ENCODE measurements around the gene SPINK2.

SPINK2 gene

DNA sequence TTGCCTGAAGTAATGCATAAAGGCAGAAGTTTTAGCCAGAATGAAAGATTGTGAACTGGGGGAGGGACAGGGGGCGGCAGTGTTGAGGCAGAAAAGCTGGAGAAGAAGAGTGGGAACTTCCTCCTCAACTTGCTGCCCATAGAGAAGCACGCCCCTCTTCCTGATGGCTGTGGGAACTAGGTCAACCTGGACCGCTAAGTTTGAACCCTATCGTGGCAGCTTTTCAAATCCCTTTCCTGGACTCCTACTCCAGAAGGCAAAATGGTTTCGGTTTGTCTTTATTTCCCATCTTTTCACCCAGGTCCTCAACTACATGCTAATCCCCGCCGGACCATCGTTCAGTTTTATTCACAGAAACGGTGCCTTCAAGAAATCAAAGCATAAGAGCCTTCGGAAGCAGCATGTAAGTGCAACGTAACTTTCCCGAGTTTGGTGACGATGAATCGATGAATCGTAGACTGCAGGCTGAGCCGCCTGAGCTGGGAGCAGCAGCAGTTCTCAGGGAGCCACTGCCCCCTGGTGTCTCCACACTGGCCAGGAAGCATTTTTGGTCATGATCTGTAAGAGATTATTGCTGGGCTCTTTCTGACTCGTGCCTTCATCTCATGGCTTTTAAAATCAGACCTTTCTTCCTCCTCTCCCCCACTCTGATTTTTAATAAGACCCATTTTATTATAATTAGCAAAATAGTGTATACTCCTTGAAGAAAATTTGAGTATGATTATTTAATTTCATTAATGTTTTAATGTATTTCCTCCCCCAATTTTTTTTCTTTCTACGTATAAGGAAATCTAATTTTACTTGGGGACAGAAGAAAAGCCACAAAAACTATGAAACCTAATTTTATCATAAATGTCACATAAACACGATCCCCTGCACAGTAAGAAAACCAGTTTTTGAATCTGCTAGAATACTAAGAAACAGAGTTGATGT, 21.4 kb downstream of the SPINK2 start:
- peak; percentile 72 for DNase-seq (ENCODE audit: low read depth)

DNA sequence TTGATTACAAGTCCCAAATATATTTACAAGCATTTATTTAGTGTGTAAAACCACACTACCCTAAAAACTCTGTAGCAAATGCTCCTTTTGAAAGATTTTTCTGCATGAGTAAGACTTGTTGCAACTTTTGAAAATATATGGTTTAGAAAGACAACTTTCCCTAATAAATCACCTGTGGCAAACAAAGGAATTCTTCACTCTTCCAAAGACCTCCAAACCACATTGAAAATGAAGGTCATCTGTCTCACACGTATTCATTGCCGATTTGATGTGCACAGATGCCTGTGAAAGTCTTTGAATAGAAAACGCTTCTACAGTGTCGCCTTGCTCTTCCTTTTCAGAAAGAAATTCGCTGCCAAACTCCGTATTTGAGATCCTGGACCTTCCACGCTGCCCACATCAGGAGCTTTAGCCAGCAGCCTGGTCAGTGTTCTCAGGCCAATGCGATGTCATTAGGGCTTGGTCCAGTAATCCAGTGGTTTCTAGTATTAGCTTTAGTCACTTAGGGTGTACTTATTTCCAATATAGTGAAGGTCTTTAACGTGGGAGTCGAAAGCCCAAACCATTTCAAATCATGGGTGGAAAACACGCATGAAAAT, 22.2 kb downstream of the SPINK2 start:
- no peak for DNase-seq (ENCODE audit: low read depth)

DNA sequence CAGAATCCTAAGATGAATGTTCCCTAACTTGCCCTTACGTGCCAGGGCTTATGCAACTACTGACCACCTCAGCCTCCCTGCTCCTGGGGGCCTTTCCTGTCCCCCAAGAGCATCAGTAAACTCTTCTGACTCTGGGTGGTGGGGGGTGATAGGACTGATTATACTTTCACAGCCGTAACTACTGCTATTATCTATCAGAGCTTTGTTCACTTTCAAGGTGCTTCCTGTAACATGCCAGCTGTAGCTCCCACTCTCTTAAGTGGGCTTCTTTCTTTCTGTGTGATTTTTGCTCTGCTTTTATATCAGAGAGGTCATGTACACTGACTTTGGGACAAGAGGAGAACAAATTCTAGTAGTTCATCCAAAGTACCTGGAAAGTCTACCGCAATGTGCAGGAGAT, 25.3 kb downstream of the SPINK2 start:
- no peak for DNase-seq (ENCODE audit: low read depth)

DNA sequence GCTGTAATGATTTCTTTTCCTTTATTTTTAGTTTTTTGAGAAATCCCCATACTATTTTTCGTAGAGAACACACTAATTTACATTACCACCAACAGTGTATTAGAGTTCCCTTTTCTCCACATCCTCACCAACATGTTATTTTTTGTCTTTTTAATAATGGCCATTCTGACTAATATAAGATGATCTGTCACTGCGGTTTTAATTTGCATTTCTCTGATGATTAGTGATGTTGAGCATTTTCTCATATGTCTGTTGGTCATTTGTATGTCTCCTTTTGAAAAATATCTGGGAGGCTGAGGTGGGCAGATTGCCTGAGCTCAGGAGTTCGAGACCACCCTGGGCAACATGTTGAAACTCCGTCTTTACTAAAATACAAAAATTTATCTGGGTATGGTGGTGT, 30.2 kb downstream of the SPINK2 start:
- DNase-seq (ENCODE audit: low read depth), result no peak

DNA sequence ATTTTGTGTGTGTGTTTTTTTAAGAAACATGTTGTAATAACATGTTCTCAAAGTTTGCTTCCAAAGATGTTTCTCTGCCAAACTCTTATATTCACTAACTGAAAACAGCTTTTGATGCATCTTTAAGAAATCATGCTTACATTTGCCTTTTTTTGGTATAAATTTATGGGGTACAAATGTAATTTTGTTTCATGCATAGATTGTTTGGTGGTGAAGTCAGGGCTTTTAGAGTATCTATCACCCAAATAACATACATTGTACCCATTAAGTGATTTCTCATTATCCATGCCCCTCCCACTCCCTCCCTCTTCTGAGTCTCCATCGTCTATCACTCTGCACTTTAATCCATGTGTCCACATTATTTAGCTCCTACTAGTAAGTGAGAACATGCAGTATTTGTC, 30.8 kb downstream of the SPINK2 start:
- DNase-seq (ENCODE audit: low read depth), result no peak

DNA sequence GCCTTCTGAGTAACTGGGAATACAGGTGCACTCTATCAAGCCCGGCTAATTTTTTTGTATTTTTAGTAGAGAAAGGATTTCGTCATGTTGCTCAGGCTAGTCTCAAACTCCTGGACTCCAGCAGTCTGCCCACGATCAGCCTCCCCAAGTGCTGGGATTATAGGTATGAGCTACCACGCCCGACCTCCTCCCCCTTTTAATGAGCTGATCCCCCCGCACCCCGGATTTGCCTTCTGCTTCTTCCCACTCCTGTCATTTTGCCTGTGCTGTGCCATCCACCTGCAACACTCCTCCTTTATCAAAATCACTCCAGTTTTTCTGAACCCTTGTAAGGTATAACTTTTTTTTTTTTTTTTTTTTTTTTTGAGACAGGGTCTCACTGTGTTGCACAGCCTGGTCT, 33.4 kb downstream of the SPINK2 start:
- no peak for DNase-seq (ENCODE audit: low read depth)

DNA sequence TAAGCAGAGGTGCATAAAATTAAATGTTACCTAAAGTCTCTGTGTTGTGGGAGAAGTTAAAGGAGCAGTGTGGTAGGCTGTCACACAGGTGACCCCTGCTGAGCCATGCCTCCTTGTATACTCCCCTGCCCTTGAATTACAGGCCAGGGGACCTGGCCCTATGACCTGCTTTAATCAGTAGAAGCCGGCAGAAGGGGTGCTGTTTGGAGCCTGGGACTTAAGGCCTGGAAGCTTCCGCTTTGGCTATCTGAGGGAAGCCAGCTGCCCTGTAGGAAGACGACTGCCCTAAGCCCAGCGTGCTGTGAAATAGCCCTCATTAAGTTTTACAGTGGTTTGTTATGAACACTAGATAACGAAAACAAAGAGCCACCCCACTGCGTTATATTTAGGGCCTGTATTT, 34.1 kb downstream of the SPINK2 start:
- no peak for DNase-seq (ENCODE audit: low read depth)

DNA sequence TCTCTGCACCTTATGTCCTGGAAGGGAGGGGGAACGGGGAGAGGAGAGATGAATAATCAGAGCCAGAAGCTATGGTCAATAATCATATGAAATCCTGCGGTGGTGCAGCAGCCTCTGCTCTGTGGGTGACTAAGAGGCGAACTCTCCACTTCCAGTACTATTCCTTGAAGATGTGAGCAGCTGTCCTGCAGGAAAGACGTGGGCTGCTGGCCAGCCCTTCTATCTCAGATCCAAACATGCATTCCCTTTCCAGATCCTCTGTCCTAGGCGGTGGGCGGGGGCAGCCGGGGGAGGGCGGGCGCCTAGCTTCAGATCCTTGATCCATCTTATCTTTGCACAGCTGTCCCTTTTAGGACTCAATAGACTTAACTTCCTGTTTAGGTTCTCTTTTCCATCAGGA, 34.5 kb downstream of the SPINK2 start:
- DNase-seq (ENCODE audit: low read depth), result no peak

DNA sequence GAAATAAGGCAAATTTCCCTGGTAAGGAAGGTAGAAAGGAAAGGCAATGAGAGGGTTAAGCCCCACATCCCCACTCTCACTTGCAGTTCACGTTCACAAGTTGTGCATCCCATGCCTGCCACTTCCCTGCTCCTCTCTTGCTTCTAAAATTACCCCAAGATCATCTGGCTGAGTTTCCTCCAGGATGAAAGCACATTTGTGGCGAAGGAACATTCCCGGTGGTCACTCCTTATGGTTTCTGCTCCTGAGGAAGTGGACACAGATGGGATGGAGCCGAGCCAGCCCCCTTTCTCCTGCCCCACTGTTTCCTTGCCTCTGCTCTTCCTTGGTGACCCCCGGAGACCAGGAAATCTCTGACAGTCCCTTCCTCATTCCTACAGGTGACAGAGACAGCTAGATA, 37.5 kb downstream of the SPINK2 start:
- no peak for DNase-seq (ENCODE audit: low read depth)

DNA sequence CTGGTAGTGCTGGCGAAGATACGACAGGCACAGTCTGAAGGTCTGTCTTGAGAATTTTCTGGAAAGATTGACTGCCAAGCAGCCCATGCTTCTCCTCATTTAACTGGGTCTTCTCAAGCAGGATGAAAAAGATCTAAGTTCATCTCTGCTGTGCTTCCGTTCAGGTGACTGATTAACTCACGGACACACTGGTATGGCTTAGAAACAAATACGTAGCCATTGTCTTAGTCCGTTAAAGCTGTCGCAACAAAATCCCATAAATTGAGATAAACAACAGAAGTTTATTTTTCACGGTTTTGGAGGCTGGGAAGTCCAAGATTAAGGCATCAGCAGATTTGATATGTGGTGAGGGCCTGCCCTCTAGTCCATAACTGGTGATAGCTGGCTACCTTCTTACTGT, 39.5 kb downstream of the SPINK2 start:
- DNase-seq (ENCODE audit: low read depth), result no peak

DNA sequence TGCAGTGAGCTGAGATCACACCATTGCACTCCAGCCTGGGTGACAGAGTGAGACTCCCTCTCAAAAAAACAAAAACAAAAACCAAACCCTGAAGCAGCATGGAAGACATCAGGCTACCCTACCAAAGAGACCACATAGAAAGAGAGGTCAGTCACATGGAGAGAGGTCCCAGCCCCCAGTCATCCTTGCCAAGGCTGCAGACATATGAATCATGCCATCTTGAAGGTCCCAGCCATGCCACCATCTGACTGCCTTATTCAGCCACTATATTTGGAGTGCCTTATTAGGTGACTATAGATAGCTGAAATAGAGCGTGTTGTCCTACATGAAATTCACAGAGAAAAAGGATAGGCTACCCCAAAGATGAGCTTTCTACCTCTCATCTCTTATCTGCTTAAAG, 48.2 kb downstream of the SPINK2 start:
- DNase-seq (ENCODE audit: low read depth), result no peak

DNA sequence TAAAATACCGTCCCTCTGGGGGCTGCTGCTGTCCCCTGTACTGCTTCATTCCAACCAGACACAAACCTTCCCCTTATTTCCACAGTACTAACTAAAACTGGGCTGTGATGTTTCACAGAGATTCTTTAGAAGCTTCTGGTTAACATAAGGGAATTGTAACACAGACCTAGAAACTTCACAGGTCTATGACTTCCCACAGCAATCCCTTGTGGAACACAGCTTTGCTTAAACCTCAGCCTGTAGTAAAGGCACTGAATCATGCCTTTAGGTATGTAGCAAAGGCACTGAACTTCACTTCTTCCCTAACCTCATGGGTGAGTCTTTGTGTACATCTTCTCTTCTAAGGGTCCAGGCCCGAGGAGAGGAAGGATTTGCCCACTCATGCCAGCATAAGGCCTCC, 49.4 kb downstream of the SPINK2 start:
- DNase-seq (ENCODE audit: low read depth), result no peak

DNA sequence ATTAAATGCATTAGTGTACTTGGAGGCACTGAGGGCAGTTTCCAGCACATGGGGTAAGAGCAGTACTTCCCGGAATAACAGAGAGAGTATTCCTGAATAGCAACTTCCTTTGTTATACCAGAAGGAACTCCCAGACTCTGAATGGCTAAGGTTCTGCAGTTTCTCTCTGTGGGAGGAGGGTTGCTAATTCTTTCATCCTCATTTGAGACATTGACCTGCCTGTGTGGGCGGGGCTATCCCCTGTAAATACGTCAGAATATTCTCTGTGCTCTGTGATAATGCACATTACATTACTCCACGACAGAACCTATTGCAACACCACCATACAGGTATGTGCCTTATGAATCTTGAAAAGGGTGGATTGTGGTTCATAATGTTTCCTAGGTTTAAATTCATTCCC, 52.7 kb downstream of the SPINK2 start:
- DNase-seq (ENCODE audit: low read depth), result no peak

DNA sequence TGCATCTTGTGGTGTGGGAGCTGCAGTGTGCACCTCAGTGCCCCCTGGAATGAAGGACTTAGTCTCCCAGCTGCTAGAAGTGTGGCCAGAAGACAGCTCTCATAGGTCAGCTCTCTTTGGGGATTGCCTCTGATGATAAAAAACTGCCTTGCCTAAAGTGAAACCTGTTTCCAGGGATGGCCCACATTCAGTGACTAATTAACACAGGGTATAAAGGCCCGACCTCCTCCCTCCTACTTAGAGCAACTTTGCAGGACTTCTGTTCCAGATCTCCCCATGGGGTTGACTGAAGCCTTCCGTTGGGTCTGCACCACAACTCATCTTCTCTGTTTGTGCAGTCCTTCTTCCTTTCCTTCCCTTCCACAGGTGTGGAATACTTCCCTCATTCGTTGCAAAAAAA, 53.2 kb downstream of the SPINK2 start:
- DNase-seq (ENCODE audit: low read depth), result no peak

DNA sequence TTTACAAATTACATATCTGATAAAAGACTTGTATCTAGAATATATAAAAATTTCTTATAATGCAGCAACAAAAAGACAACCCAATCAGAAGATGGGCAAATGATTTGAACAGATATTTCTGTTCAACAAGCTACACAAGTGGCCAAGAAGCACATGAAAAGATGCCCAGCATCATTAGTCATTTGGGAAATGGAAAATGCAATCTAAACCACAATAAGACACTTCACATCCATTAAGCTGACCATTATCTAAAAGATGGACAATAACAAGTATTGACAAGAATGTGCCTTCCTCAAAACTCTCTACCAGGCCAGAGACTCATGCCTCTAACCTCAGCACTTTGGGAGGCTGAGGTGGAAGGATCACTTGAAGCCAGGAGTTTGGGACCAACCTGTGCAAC, 53.9 kb downstream of the SPINK2 start:
- DNase-seq (ENCODE audit: low read depth), result no peak

DNA sequence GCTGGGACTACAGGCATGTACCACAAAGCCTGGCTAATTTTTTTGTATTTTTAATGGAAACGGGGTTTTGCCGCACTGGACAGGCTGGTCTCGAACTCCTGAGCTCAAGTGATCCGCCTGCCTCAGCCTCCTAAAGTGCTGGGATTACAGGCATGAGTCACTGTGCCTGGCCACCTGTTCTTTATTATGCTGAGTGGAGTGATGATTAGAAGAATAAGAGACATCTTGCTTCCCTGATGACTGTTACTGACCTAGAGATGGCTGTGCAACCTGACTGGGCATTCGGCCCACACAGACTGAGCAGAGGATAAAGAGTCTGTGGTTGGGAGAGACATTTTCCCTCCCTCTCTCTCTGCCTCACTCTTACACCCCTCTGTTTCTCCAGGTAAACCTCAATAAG, 56.7 kb downstream of the SPINK2 start:
- DNase-seq (ENCODE audit: low read depth), result no peak

DNA sequence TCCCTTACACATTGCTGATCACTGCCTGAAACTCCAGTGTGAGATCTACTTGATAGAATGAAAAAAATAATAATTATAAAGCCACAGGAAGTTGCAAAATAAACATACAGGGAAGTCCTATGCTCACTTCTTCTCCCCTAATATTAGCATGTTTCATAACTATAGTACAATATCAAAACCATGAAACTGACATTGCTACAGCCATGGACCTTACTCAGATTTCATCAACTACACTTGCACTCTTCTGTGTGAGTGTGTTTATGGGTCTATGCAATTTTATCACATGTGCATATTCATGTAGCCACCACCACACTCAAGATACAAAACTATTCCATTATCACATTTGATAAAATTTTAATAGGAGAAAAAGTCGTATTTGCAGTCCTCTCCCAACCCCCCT, 57.3 kb downstream of the SPINK2 start:
- no peak for DNase-seq (ENCODE audit: low read depth)

DNA sequence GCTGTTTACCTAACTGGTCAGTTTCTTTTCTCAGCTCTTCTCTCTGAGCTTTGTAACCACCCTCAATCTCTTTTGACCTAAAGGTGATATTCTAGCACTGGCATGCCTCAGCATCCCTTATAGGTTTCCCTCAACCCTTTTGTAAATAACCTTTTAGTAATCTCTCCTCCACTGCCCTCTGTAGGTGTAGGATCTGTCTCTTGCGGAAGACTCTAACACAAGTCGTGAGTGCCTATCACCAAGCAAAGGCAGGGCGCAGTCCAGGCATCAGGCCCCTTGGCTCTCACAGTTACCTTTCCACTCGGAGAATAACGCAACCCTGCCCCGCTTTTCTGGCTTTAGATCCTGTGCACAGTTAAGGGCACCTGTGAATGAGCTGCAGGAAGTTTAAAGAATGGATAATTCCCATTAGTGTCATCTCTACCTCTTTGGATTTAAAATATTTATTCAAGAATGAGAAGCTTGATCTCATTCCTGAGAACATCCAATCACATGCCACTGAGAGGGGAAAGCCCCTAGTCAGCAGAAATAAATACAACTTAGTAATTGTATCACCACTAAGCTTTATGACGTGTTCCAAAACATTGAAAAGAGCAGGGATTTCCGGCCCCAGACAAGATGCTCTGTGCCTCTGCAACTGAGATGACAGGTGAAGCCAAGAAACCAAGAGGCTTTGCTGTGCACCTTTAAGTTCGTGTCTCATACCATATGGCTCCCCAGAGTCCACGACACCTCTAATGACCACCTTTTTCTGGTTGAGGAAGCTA, 58.8 kb downstream of the SPINK2 start:
- no peak for DNase-seq (ENCODE audit: low read depth)

DNA sequence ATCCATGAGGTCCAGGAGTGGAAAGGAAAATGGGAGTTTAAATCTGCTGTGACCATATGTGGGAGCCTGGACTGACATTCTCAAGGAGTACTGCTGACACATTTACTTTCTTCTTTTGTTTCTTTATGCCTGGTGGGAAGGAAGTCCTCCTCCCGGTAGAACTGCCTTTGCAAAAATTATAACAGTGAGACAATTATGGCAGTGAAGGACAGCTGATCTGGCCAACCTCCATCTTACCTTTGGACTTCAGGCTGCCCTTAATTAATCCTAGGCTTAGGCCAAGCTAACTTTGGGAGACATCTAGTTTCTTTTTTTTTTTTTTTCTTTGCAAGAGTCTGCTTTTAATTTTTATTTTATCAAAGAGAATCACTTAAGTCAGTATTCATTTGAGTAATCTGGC, 61.3 kb downstream of the SPINK2 start:
- no peak for DNase-seq (ENCODE audit: low read depth)

All from activated T-helper 9 cell treated with anti-CD3 and anti-CD28 coated beads, Interleukin-2, amount 50 U/mL, for 16 hours (primary cell).